IMR-90 (cell line): ENCODE results near the gene DONSON. TPM values are rescaled to one million over a fixed set of nuclear protein-coding genes. Genes with fewer than 3 reads are reported as not detected.

Experiments
- ATAC-seq: fragments of 200-7000 bp; cut with Tn5 transposase; 2 replicates; pipeline ENCODE4 v1.9.1; 2020; ENCODE audit warnings: low read depth, mild to moderate bottlenecking, moderate library complexity
- BruUV-seq: library from RNA; stranded (reverse); fragments of 400-500 nt; replicated peaks from 2 replicates; lab custom pipeline; 2021; lab: Mats Ljungman, UMichigan
- CTCF ChIA-PET: fragments of 300-600 bp; formaldehyde crosslinking; extraction: SDS; loops from one replicate; lab custom pipeline; 2021; ENCODE audit warnings: antibody characterized with exemption; lab: Yijun Ruan, JAX
- POLR2A ChIA-PET: fragments of 300-600 bp; sonication (Branson Sonifier 250); formaldehyde crosslinking; loops from one replicate; lab custom pipeline; 2022; ENCODE audit warnings: antibody characterized with exemption; ENCODE audit not compliant: unreplicated experiment; lab: Charles Lee
- DNase-seq: peaks from one replicate; pipeline ENCODE4 v3.0.0; 2013
- H2AFZ ChIP-seq: replicated peaks from 2 replicates; pipeline ENCODE3; 2013; ENCODE audit warnings: low read length, mild to moderate bottlenecking; ENCODE audit not compliant: poor library complexity
- H2AK5ac ChIP-seq: 2 replicates; pipeline ENCODE4 v1.6.1; 2013; ENCODE audit warnings: low read depth, low read length, inconsistent platforms
- H2AK9ac ChIP-seq: replicated peaks from 2 replicates; pipeline ENCODE3; 2013; ENCODE audit warnings: mild to moderate bottlenecking, low read depth, low read length, moderate library complexity; ENCODE audit not compliant: poor library complexity
- H2BK120ac ChIP-seq: 2 replicates; pipeline ENCODE4 v1.6.1; 2013; ENCODE audit warnings: low read depth, low read length, inconsistent platforms
- H2BK15ac ChIP-seq: 3 replicates; pipeline ENCODE4 v1.6.1; 2013; ENCODE audit warnings: low read depth, low read length, inconsistent platforms
- H2BK20ac ChIP-seq: 2 replicates; pipeline ENCODE4 v1.6.1; 2013; ENCODE audit warnings: low read depth, mild to moderate bottlenecking, inconsistent platforms, low read length, moderate library complexity
- H2BK5ac ChIP-seq: 2 replicates; pipeline ENCODE4 v1.6.1; 2013; ENCODE audit warnings: mild to moderate bottlenecking, low read depth, low read length, inconsistent platforms; ENCODE audit not compliant: poor library complexity, severe bottlenecking
- H3K14ac ChIP-seq: replicated peaks from 2 replicates; pipeline ENCODE4 v1.6.1; 2013; ENCODE audit warnings: low read depth, low read length, inconsistent platforms
- H3K18ac ChIP-seq: 2 replicates; pipeline ENCODE4 v1.6.1; 2013; ENCODE audit warnings: low read depth, low read length, control low read depth
- H3K23ac ChIP-seq: 2 replicates; pipeline ENCODE4 v1.6.1; 2013; ENCODE audit warnings: low read depth, low read length, inconsistent platforms
- H3K27ac ChIP-seq: 2 replicates; pipeline ENCODE4 v1.5.1; 2013; ENCODE audit warnings: mild to moderate bottlenecking, control low read depth, low read length; ENCODE audit not compliant: insufficient read depth
- H3K27me3 ChIP-seq: 2 replicates; pipeline ENCODE4 v1.6.1; 2013; ENCODE audit warnings: low read length; ENCODE audit not compliant: control insufficient read depth, insufficient read depth
- H3K36me3 ChIP-seq: 2 replicates; pipeline ENCODE4 v1.6.1; 2013; ENCODE audit warnings: low read length, mixed read lengths; ENCODE audit not compliant: control insufficient read depth, insufficient read depth
- H3K4ac ChIP-seq: 2 replicates; pipeline ENCODE4 v1.6.1; 2013; ENCODE audit warnings: low read depth, low read length, inconsistent platforms
- H3K4me1 ChIP-seq: 2 replicates; pipeline ENCODE4 v1.6.1; 2013; ENCODE audit warnings: low read length, mixed read lengths; ENCODE audit not compliant: control insufficient read depth, insufficient read depth
- H3K4me2 ChIP-seq: 2 replicates; pipeline ENCODE4 v1.6.1; 2013; ENCODE audit warnings: low read depth, mild to moderate bottlenecking, control low read depth, low read length, moderate library complexity
- H3K4me3 ChIP-seq: 2 replicates; pipeline ENCODE4 v1.5.1; 2013; ENCODE audit warnings: low read depth, mild to moderate bottlenecking, control low read depth, low read length, moderate library complexity; ENCODE audit not compliant: insufficient read depth
- H3K56ac ChIP-seq: 2 replicates; pipeline ENCODE4 v1.6.1; 2013; ENCODE audit warnings: low read length, inconsistent platforms; ENCODE audit not compliant: insufficient read depth; ENCODE audit errors: extremely low read depth
- H3K79me1 ChIP-seq, 2 experiments: 2 replicates each; pipeline ENCODE4 v1.6.1; 2013; ENCODE audit warnings: low read length in 2 of 2, inconsistent platforms in 1 of 2, low read depth in 1 of 2
- H3K9ac ChIP-seq: 2 replicates; pipeline ENCODE4 v1.6.1; 2013; ENCODE audit warnings: low read depth, low read length, control low read depth
- H3K9me1 ChIP-seq: 2 replicates; pipeline ENCODE4 v1.6.1; 2013; ENCODE audit warnings: low read length, inconsistent platforms; ENCODE audit not compliant: insufficient read depth
- H3K9me3 ChIP-seq: 2 replicates; pipeline ENCODE4 v1.6.1; 2013; ENCODE audit warnings: low read length; ENCODE audit not compliant: control insufficient read depth, insufficient read depth
- H4K20me1 ChIP-seq: 2 replicates; pipeline ENCODE4 v1.6.1; 2013; ENCODE audit warnings: low read length, inconsistent platforms; ENCODE audit not compliant: insufficient read depth
- H4K5ac ChIP-seq: 2 replicates; pipeline ENCODE4 v1.6.1; 2013; ENCODE audit warnings: mild to moderate bottlenecking, low read depth, low read length, control low read depth
- H4K8ac ChIP-seq, 2 experiments: 2 replicates each; pipeline ENCODE4 v1.6.1; 2013; ENCODE audit warnings: low read depth in 2 of 2, low read length in 2 of 2, control low read depth in 1 of 2, inconsistent platforms in 1 of 2
- H4K91ac ChIP-seq: 2 replicates; pipeline ENCODE4 v1.6.1; 2013; ENCODE audit warnings: low read depth, low read length, inconsistent platforms; ENCODE audit not compliant: insufficient read depth
- BHLHE40 ChIP-seq: fragments of 150-350 bp; IDR thresholded peaks from 2 replicates; pipeline ENCODE4 v1.6.1; 2016; ENCODE audit warnings: mild to moderate bottlenecking, low read depth, low read length
- MAFK ChIP-seq: IDR thresholded peaks from 2 replicates; pipeline ENCODE4 v1.6.1; 2012; ENCODE audit warnings: low read depth, low read length, improper control_type of control experiment
- MAZ ChIP-seq: IDR thresholded peaks from 2 replicates; pipeline ENCODE4 v1.6.1; 2012; ENCODE audit warnings: low read depth, mild to moderate bottlenecking, low read length, improper control_type of control experiment, moderate library complexity, borderline replicate concordance
- MXI1 ChIP-seq: IDR thresholded peaks from 2 replicates; pipeline ENCODE4 v1.6.1; 2012; ENCODE audit warnings: low read depth, mild to moderate bottlenecking, low read length, moderate library complexity, borderline replicate concordance
- NFE2L2 ChIP-seq: fragments of 150-350 bp; IDR thresholded peaks from 2 replicates; pipeline ENCODE4 v1.6.1; 2016; ENCODE audit warnings: low read depth, mild to moderate bottlenecking, low read length
- POLR2A ChIP-seq: IDR thresholded peaks from 2 replicates; pipeline ENCODE4 v1.6.1; 2012; ENCODE audit warnings: mild to moderate bottlenecking, low read depth, low read length
- RFX5 ChIP-seq: IDR thresholded peaks from 2 replicates; pipeline ENCODE4 v1.8.0; 2012; ENCODE audit warnings: low read depth, mild to moderate bottlenecking, low read length, moderate library complexity
- SMC3 ChIP-seq: fragments of 150-350 bp; IDR thresholded peaks from 2 replicates; pipeline ENCODE4 v1.6.1; 2016; ENCODE audit warnings: low read depth, mild to moderate bottlenecking, antibody characterized with exemption, low read length, moderate library complexity
- WGBS, 2 experiments: methylation state at CpG; one replicate each; pipeline versions ENCODE4 v1.1.5 to v1.1.7; 2013; ENCODE audit warnings: missing lambda C conversion rate in 2 of 2; ENCODE audit not compliant: insufficient read length in 1 of 2; ENCODE audit errors: extremely low coverage in 2 of 2; 5-methylcytosine and 5-hydroxymethylcytosine counted together
- dilution Hi-C: fragments of 300-500 bp; cut with HindIII; formaldehyde crosslinking; loops from one replicate; pipeline ENCODE4 v1.14.3; 2018; ENCODE audit warnings: low sequenced_read_pairs; ENCODE audit not compliant: unreplicated experiment
- in situ Hi-C: fragments of 300-500 bp; cut with MboI; formaldehyde crosslinking; loops from 3 replicates; pipeline ENCODE4 v1.14.3; 2019; ENCODE audit warnings: low sequenced_read_pairs, inconsistent platforms, mixed read lengths
- intact Hi-C: fragments of 100-400 bp; cut with micrococcal nuclease; formaldehyde crosslinking; loops from 2 replicates; pipeline ENCODE4 v1.10.0; 2022
- polyA plus RNA-seq, 3 experiments: library from polyadenylated mRNA; depleted of rRNA; stranded (reverse); fragments of >200 nt; gene quantifications; 2 replicates each; pipeline ENCODE4 v1.2.3, GENCODE V29; 2012; ENCODE audit warnings: low replicate concordance in 1 of 3
- total RNA-seq: library from RNA; depleted of rRNA; stranded (reverse); fragments of >200 nt; gene quantifications from 2 replicates; pipeline ENCODE4 v1.2.3, GENCODE V29; 2012

DONSON gene
- total and polyA plus RNA-seq, 2 of the 4 experiments (the other 2 are of a cell fraction) = 14.3 to 16.6 TPM

- Histone ChIP-seq H3K56ac (no peak overlapping the region), H4K5ac (no peak overlapping the region), H4K20me1 (peaks cover 53% of the 10 kb centered on the region), H3K79me1 (peaks cover 2 to 27% of the 10 kb centered on the region in 2 experiments), H3K18ac (no peak overlapping the region), H2BK120ac (no peak overlapping the region), H4K8ac (no peak overlapping the region), H3K27me3 (no peaks in the 10 kb centered on the region), H2AK5ac (no peak overlapping the region), H3K9ac (peak overlapping the region; percentile 96; the same call in 1 of the 2 replicates), H2BK5ac (no peak overlapping the region), H3K23ac (no peak overlapping the region; the same call in 1 of the 2 replicates), H3K4me1 (no peaks in the 10 kb centered on the region), H3K4me3 (peak overlapping the region; percentile 70), H3K9me1 (no peaks in the 10 kb centered on the region), H3K9me3 (no peaks in the 10 kb centered on the region), H2AFZ (no peak overlapping the region), H3K4ac (no peak overlapping the region), H2BK15ac (no peak overlapping the region), H2BK20ac (no peak overlapping the region), H3K4me2 (peak overlapping the region; percentile 97), H3K14ac (no peak overlapping the region), H3K27ac (no peak overlapping the region), H3K36me3 (peaks cover 11% of the 10 kb centered on the region), H2AK9ac (no peak overlapping the region), H4K91ac (no peak overlapping the region)
- in situ Hi-C loops (no loop called here), dilution Hi-C loops (no loop called here), intact Hi-C loops (loop anchor here (2.0 kb wide), 1 partner anchor 14 kb away; no protein-coding TSS in a partner anchor)
- BruUV-seq = no TSS peak
- CTCF ChIA-PET = interaction anchor here (1.4 kb wide), 1 partner anchor 61 kb away, joined by 3 read pairs; no protein-coding TSS in a partner anchor
- ATAC-seq = no peak
- DNase-seq = no peak
- TF ChIP-seq RFX5 = no peak
- no peak for TF ChIP-seq BHLHE40
- TF ChIP-seq NFE2L2 = no peak
- no peak for TF ChIP-seq MAFK
- TF ChIP-seq POLR2A = no peak
- no peak for TF ChIP-seq SMC3
- TF ChIP-seq MXI1 = no peak
- TF ChIP-seq MAZ = no peak
- no CpG with 5 or more reads among the region's 8 CpGs for WGBS, 2 experiments
- POLR2A ChIA-PET = no interaction called here
Observed at GRCh38 chr21:33544451-33545195, 43.9 kb downstream of the DONSON start.
